HepG2 (cell line): ENCODE measurements around the gene GPRC5B. TPM values are rescaled to one million over a fixed set of nuclear protein-coding genes. Genes with fewer than 3 reads are reported as not detected.

Source experiments
- ATM ChIP-seq: fragments of 450-650 bp; IDR thresholded peaks from 2 replicates; pipeline ENCODE4 v1.7.1; 2017; ENCODE audit warnings: mild to moderate bottlenecking, borderline replicate concordance
- FOXA1 ChIP-seq, 2 experiments: fragments of 450-650 bp in 1 of 2; sonication (generic) in 1 of 2; formaldehyde crosslinking in 1 of 2; IDR thresholded peaks; 2 replicates each; pipeline versions ENCODE4 v1.4.0 to v1.6.1; 2016 to 2020; ENCODE audit warnings: missing genetic modification reagents in 1 of 2
- JUNB ChIP-seq: sonication (generic); formaldehyde crosslinking; IDR thresholded peaks from 2 replicates; pipeline ENCODE4 v1.8.0; 2022; ENCODE audit warnings: missing genetic modification reagents, mild to moderate bottlenecking, borderline replicate concordance
- NAIF1 ChIP-seq: sonication (generic); formaldehyde crosslinking; IDR thresholded peaks from 2 replicates; pipeline ENCODE4 v1.5.0; 2020; ENCODE audit warnings: mild to moderate bottlenecking, missing genetic modification reagents, borderline replicate concordance
- NFE2L1 ChIP-seq: sonication (generic); formaldehyde crosslinking; IDR thresholded peaks from 2 replicates; pipeline ENCODE4 v1.4.0; 2020; ENCODE audit warnings: missing genetic modification reagents, mild to moderate bottlenecking, borderline replicate concordance
- PTBP1 ChIP-seq: fragments of 200-400 bp; formaldehyde crosslinking; IDR thresholded peaks from 2 replicates; pipeline ENCODE4 v1.6.1; 2018; ENCODE audit warnings: low read length, low read depth; ENCODE audit not compliant: poor library complexity, severe bottlenecking
- RAD21 ChIP-seq: fragments of 450-650 bp; formaldehyde crosslinking; IDR thresholded peaks from 2 replicates; pipeline ENCODE4 v1.5.0; 2020; ENCODE audit warnings: mild to moderate bottlenecking
- SRSF1 ChIP-seq: fragments of 200-400 bp; formaldehyde crosslinking; optimal IDR thresholded peaks from 2 replicates; pipeline ENCODE3; 2017; ENCODE audit warnings: mild to moderate bottlenecking, low read depth, low read length, moderate library complexity
- THYN1 ChIP-seq: sonication (generic); formaldehyde crosslinking; IDR thresholded peaks from 2 replicates; pipeline ENCODE4 v1.8.1; 2023; ENCODE audit warnings: low read depth, mild to moderate bottlenecking, moderate library complexity, missing genetic modification reagents, borderline replicate concordance
- TOE1 ChIP-seq: sonication (generic); formaldehyde crosslinking; IDR thresholded peaks from 2 replicates; pipeline ENCODE4 v1.4.0; 2020; ENCODE audit warnings: mild to moderate bottlenecking, missing genetic modification reagents
- ZBTB42 ChIP-seq: sonication (generic); formaldehyde crosslinking; IDR thresholded peaks from 2 replicates; pipeline ENCODE4 v1.5.0; 2020; ENCODE audit warnings: mild to moderate bottlenecking, missing genetic modification reagents
- ZFYVE20 ChIP-seq: sonication (generic); formaldehyde crosslinking; IDR thresholded peaks from 2 replicates; pipeline ENCODE4 v1.8.0; 2023; ENCODE audit warnings: low read depth, mild to moderate bottlenecking, moderate library complexity, missing genetic modification reagents, borderline replicate concordance
- ZNF12 ChIP-seq: sonication (generic); formaldehyde crosslinking; IDR thresholded peaks from 2 replicates; pipeline ENCODE4 v1.5.0; 2020; ENCODE audit warnings: missing genetic modification reagents
- ZNF7 ChIP-seq: IDR thresholded peaks from 2 replicates; pipeline ENCODE4 v1.6.1; 2016; ENCODE audit warnings: missing biosample characterization, missing genetic modification reagents
- ZNF737 ChIP-seq: sonication (generic); formaldehyde crosslinking; IDR thresholded peaks from 2 replicates; pipeline ENCODE4 v1.5.0; 2020; ENCODE audit warnings: missing genetic modification reagents, mild to moderate bottlenecking, borderline replicate concordance
- polyA plus RNA-seq, 8 experiments: library from polyadenylated mRNA; depleted of rRNA in 3 of 8; stranded (reverse) in 7 of 8; unstranded in 1 of 8; fragments of >200 nt; fragmentation: Illumina TruSeq in 4 of 8; extraction: Trizol in 4 of 8; gene quantifications; 2 replicates each; pipeline versions ENCODE4 v1.2.1 to v1.2.3, GENCODE V29; 2011 to 2016; ENCODE audit warnings: low read depth in 4 of 8, missing spikeins in 1 of 8, mixed read lengths in 1 of 8; ENCODE audit not compliant: insufficient read depth in 1 of 8
- total RNA-seq, 5 experiments: library from RNA; depleted of rRNA; stranded (reverse); fragments of >200 nt; fragmentation: Illumina TruSeq; extraction: Trizol; gene quantifications; 2 replicates each; pipeline ENCODE4 v1.2.3, GENCODE V29; 2016; ENCODE audit warnings: low read depth in 1 of 5
- TF ChIP-seq, protein P1 (sequence below): sonication (generic); formaldehyde crosslinking; IDR thresholded peaks from 2 replicates; pipeline ENCODE4 v1.9.0; 2021; ENCODE audit warnings: missing genetic modification reagents, borderline replicate concordance
- TF ChIP-seq, protein P2 (sequence below): sonication (generic); formaldehyde crosslinking; IDR thresholded peaks from 2 replicates; pipeline ENCODE4 v1.4.0; 2020; ENCODE audit warnings: mild to moderate bottlenecking, missing genetic modification reagents
- TF ChIP-seq, protein P3 (sequence below): sonication (generic); formaldehyde crosslinking; IDR thresholded peaks from 2 replicates; pipeline ENCODE4 v1.5.0; 2020; ENCODE audit warnings: missing genetic modification reagents
- TF ChIP-seq, protein P4 (sequence below): sonication (generic); formaldehyde crosslinking; IDR thresholded peaks from 2 replicates; pipeline ENCODE4 v1.8.0; 2022; ENCODE audit warnings: mild to moderate bottlenecking, missing genetic modification reagents, borderline replicate concordance
- TF ChIP-seq, protein P5 (sequence below): fragments of 450-650 bp; IDR thresholded peaks from 2 replicates; pipeline ENCODE4 v1.6.1; 2016
- TF ChIP-seq, protein P6 (sequence below): sonication (generic); formaldehyde crosslinking; IDR thresholded peaks from 2 replicates; pipeline ENCODE4 v1.5.0; 2020; ENCODE audit warnings: missing genetic modification reagents

Gene GPRC5B
- total and polyA plus RNA-seq, 2 of the 13 experiments (the other 11 are each of a cell fraction or from before 2014, with no cell fraction given) = 0.46 to 0.53 TPM

DNA sequence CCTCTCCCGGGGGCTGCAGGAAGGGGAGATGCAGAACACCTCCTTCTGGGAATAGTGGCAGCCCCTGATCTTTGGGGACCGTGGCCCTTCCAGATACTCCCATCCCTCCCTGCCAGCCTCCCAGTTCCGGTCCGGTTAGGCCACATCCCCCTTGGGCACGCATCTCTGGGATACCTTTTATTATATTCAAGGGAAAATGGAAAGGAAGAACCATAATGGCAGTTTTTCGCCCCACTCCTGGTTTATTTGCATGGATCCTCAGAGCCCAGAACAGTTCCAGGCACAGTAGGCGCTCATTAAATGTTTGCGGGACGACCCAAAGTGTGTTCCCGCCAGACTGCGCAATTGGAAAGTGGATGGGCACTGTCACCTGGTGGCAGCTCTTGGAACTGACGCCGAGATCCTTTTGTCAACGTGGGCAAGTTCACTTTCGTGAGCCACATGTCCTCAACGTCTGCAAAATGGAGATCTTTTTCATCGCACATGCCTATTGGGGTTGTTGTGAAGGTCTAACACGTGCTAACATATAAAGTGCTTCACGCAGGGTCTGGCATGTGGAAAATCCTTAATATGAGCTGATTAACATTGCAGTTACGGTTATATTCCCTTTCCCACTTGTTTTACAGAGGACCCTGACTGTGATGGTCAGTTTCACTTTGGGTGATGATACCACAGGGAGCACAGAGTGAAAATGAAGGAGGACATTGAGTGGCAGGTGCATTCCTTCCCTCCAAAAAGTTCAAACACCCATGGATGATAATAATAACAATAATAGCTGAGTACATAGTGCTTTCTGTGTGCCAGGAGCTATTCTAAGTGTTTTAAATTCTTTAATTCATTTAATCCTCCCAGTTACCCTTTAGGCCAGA is 1.7 kb upstream of the GPRC5B start (continued):
- TF ChIP-seq, protein P1, sequence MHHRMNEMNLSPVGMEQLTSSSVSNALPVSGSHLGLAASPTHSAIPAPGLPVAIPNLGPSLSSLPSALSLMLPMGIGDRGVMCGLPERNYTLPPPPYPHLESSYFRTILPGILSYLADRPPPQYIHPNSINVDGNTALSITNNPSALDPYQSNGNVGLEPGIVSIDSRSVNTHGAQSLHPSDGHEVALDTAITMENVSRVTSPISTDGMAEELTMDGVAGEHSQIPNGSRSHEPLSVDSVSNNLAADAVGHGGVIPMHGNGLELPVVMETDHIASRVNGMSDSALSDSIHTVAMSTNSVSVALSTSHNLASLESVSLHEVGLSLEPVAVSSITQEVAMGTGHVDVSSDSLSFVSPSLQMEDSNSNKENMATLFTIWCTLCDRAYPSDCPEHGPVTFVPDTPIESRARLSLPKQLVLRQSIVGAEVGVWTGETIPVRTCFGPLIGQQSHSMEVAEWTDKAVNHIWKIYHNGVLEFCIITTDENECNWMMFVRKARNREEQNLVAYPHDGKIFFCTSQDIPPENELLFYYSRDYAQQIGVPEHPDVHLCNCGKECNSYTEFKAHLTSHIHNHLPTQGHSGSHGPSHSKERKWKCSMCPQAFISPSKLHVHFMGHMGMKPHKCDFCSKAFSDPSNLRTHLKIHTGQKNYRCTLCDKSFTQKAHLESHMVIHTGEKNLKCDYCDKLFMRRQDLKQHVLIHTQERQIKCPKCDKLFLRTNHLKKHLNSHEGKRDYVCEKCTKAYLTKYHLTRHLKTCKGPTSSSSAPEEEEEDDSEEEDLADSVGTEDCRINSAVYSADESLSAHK = no peak
- TF ChIP-seq, protein P2, sequence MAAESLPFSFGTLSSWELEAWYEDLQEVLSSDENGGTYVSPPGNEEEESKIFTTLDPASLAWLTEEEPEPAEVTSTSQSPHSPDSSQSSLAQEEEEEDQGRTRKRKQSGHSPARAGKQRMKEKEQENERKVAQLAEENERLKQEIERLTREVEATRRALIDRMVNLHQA = no peak
- TF ChIP-seq ZNF7 (CRISPR knock-in tag) (no peak), ZBTB42 (CRISPR knock-in tag) (0 out of 2 replicates have a peak, but pooled peaks have one; percentile 38), RAD21 (CRISPR knock-in tag) (peak; percentile 99), ZNF12 (CRISPR knock-in tag) (0 out of 2 replicates have a peak, but pooled peaks have one; percentile 23), NFE2L1 (CRISPR knock-in tag) (no peak), TOE1 (CRISPR knock-in tag) (peak; percentile 57; the same call in 1 of the 2 replicates), ZFYVE20 (CRISPR knock-in tag) (0 out of 2 replicates have a peak, but pooled peaks have one; percentile 19), ATM (no peak), NAIF1 (CRISPR knock-in tag) (no peak), PTBP1 (no peak), THYN1 (no peak), ZNF737 (CRISPR knock-in tag) (no peak; the same call in 1 of the 2 replicates), SRSF1 (no peak), JUNB (CRISPR knock-in tag) (no peak), FOXA1 (IDR thresholded peaks at IDR 0.05) (no peak), FOXA1 (CRISPR knock-in tag; IDR thresholded peaks at IDR 0.05) (peak; percentile 83)
- TF ChIP-seq, protein P3, sequence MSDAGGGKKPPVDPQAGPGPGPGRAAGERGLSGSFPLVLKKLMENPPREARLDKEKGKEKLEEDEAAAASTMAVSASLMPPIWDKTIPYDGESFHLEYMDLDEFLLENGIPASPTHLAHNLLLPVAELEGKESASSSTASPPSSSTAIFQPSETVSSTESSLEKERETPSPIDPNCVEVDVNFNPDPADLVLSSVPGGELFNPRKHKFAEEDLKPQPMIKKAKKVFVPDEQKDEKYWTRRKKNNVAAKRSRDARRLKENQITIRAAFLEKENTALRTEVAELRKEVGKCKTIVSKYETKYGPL (CRISPR knock-in tag) = no peak
- TF ChIP-seq, protein P4, sequence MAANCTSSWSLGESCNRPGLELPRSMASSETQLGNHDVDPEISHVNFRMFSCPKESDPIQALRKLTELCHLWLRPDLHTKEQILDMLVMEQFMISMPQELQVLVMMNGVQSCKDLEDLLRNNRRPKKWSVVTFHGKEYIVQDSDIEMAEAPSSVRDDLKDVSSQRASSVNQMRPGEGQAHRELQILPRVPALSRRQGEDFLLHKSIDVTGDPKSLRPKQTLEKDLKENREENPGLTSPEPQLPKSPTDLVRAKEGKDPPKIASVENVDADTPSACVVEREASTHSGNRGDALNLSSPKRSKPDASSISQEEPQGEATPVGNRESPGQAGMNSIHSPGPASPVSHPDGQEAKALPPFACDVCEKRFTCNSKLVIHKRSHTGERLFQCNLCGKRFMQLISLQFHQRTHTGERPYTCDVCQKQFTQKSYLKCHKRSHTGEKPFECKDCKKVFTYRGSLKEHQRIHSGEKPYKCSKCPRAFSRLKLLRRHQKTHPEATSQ (CRISPR knock-in tag) = peak; percentile 82; the same call in 1 of the 2 replicates
- TF ChIP-seq, protein P5, sequence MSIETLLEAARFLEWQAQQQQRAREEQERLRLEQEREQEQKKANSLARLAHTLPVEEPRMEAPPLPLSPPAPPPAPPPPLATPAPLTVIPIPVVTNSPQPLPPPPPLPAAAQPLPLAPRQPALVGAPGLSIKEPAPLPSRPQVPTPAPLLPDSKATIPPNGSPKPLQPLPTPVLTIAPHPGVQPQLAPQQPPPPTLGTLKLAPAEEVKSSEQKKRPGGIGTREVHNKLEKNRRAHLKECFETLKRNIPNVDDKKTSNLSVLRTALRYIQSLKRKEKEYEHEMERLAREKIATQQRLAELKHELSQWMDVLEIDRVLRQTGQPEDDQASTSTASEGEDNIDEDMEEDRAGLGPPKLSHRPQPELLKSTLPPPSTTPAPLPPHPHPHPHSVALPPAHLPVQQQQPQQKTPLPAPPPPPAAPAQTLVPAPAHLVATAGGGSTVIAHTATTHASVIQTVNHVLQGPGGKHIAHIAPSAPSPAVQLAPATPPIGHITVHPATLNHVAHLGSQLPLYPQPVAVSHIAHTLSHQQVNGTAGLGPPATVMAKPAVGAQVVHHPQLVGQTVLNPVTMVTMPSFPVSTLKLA = peak; percentile 94
- TF ChIP-seq, protein P6, sequence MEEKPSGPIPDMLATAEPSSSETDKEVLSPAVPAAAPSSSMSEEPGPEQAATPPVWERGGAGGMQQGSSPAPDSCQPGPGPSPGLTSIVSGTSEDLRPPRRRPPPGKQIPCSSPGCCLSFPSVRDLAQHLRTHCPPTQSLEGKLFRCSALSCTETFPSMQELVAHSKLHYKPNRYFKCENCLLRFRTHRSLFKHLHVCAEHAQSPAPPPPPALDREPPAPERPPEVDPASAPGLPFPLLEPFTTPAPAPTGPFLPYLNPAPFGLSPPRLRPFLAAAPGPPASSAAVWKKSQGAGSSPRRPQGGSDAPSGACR (CRISPR knock-in tag) = peak; percentile 62; the same call in 1 of the 2 replicates
